SK-N-MC (cell line): ENCODE results near the gene SOX2.

ENCODE experiments used
- EZH2 ChIP-seq: fragments of 200-600 bp; sonication (generic); IDR thresholded peaks from one replicate; pipeline ENCODE4 v1.6.1; 2017; ENCODE audit warnings: antibody characterized with exemption
- FOXP2 ChIP-seq: optimal IDR thresholded peaks from 2 replicates; pipeline ENCODE3; 2011; ENCODE audit warnings: mild to moderate bottlenecking, moderate library complexity; ENCODE audit not compliant: insufficient read depth; ENCODE audit errors: extremely low read length, control extremely low read depth
- POLR2AphosphoS5 ChIP-seq: IDR thresholded peaks from 2 replicates; pipeline ENCODE4 v1.6.1; 2012; ENCODE audit warnings: mild to moderate bottlenecking, low read depth, low read length, borderline replicate concordance

- TF ChIP-seq POLR2AphosphoS5 = no peak
- no peak for TF ChIP-seq EZH2
- TF ChIP-seq FOXP2 = no peak
Measured at GRCh38 chr3:181710345-181711291, 1.1 kb upstream of the SOX2 start.
